Measurements from ENCODE around the gene RBP4.
"Not testable (repeated sequence)": the region's sequence is repeated elsewhere in the genome, so short reads cannot be mapped to it uniquely, and the experiment has no call there.

RBP4 gene

DNA sequence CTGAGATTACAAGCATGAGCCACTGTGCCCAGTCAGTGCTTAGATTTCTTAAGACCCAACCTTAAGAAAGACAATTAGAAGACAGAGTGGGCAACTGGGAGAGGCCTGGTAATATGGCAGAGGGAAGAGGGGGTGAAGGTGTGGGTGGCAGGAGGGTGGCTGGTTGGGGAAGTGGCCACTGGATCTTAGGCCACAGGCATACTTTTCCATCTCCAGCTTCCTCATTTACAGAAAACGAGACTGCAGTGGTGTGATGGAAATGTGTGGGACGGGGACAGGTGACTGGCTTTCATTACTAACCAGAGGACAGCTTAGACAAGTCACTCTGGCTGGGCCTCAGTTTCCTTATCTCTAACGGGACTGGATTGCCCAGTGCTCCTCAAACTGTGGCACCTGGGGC lies 35.6 kb downstream of the RBP4 start:
- DNase-seq, result no peak

DNA sequence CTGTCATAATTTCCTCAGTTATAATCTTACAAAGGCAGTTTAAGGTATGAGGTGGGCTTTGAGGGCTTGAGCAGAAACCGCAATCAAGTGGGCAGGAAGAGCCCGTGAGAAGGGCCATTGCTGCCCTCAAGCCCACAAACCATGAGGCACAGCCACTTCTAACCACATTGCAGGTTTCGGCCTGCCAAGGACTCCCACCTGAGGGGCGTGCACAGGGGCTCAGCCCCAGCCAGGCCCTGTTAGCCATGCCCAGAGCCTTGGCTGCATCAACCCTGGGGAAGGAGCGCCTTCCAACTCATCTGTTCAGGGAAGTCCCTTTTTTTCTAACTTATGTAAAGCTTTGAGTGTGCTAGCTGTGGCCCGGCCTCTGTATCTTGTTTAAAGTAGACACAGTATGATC lies 40.5 kb downstream of the RBP4 start:
- no peak for DNase-seq

DNA sequence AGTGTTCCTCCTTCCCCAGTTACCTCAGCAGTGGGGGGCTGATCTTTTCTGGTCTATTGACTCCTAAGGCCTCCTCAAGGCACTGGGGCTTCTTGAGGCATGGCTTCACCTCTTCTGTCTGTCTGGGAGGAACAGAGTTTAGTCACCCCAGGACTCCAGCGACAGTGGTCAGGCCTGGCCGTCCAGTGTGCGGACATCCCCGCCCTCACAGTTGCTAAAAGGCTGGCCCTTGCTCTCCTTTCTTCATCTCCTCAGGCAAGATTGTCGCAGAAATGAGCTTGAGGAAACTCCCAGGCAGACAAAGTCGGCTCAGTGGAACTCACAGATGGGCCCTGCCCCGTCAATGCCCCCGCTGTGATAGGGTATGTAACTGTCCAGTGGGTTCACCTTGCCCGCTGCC lies 41.5 kb downstream of the RBP4 start:
- DNase-seq, result no peak

DNA sequence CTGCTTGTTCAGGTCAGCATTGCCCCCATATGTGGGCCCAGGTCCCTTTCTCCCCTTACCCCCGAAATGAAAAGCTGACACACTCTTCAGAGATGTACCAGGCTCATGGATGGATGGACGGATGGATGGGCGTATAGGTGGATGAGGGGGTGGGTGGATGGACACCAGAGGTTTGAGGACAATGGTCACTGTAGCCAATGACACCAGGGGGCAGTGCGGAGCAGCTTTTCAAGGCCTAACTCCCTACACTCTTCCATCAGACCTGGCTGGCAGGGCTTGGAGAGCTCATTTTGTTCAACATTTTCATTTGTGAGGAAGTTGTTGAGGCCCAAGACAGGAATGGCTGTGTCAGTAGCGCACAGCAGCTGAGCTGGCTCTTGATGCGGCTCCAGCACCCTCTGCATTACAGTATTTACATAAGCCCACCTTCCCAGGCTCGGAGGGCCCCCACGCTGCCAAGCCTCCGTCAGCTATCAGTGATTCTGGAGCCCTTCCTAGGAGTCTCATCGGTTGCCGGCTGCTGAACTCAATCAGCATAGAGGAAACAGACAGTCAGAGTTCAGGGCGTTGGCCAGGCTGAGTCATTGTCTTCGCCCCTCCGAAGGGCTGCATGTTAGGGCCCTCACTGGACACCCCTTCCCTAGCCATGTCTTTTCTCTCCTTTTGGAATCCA lies 46.1 kb downstream of the RBP4 start:
- peak; percentile 59 to 76 for DNase-seq

DNA sequence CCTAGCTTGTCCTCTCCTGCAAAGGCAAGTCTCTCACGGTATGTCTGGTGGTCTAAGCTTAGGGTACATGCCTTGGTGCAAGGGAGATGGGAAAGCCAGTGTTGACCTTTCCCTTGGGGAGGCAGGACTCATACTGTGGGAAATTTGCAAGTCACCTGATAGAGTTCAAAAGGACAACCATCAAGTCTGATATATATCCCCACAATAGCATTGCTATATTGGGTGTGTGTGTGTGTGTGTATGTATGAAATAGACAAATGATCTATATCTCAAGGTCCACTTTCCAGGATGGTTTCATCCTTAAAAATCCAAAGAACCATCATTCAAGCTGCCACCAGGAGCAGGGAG lies 46.7 kb downstream of the RBP4 start:
- no peak for DNase-seq

DNA sequence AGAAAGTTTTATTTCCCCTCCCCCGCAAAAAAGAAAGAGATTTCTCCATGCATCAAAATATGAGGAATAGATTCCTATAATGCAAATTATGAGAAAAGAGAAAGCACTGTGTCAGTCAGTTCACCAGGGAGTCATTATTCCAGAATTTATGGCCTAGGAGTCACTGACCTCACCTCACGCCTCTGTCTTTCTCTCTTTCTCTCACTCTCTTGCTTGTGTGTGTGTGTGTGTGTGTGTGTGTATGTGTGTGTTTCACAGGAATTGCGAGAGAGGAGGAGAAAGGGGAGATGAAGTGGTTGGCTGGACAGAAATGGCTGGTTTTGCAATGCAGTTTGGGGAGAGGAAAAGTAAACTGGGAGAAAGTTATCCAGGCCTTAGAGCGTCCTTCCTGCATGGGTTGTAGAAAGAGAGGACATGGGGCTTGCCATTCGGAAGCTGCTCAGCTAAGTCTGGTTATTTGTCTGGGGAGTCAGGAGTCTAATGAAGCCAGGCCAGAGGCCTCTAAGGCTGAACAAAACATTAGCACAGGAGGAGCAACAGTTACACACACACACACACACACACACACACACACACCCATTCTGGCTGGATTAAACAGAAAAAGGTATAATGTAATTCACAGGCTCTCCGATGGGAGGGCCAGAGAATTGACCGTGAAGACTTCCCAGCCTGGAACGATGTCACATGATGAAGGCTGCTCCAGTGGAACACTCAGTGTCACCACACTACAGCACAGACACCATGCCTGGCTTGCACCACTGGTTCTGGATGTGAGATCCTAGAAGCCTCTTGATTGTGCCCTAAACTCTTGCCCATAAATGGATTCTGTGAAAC lies 47.3 kb downstream of the RBP4 start:
- no peak for DNase-seq

DNA sequence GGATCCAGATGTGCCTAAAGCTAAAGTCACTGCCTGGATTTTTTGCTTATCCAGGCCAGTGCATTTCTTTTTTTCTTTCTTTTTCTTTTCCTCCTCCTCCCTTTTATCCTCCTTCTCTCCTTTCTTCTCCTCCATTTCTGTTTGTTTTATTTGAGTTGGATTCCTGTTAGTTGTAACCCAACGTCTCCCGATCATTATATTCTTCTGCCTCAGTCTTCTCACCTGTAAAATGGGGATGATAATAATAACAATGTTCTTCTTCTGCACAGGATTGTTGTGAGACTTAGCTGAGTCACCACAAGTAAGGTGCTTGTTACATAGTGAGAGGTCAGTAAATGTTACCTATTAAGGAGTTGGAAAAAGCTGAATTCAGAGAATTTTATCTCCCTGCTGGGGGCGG lies 48.3 kb downstream of the RBP4 start:
- no peak for DNase-seq

DNA sequence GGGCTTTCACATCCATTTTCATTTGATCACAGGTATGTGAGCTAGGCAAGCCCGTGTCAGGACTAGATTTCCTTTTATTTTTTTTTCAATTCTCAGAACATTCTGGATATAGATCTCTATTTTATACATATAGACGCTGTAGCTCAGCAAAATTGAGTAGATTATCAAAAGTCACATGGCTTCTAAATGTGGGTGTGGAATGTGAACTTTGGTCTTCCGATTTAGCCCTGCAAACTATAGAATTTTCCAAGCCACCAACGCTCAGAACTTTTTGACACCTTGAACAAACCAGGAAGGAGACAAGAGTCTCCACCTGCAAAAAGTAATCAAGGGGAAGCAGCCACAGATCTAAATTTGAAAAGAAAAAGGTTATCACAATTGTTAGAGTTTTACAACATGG lies 50.4 kb downstream of the RBP4 start:
- no peak for DNase-seq

DNA sequence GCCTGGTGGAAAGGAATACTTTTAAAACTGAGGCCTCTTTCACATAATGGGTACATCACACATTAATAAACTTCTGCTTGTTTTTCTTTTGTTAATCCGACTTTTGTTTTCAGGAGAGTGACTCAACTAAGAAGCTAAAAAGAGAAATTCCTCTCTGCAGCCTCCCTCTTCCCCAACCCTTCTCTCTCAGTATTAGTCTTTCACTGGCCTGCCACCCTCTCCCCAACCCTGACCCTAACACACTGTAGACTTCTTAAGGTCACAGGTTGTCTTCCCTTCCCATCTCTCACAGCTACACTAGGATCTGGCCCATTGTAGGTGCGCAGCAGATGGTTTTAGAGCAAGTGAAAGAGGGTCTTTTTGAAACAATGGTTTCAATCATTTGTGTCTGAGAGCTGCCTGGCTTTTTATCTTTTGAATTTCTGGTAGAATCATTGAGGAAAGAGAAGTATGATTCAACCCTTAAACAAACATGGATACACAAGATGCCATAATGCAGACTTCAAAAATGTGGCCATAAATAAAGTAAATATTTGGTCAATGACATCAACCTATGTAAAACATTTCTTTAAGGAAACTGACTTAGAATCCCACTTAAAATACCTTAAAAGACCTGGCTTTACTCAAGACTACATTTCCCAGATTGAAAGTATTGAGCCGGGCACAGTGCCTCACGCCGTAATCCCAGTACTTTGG lies 52.5 kb downstream of the RBP4 start:
- DNase-seq, result no peak

DNA sequence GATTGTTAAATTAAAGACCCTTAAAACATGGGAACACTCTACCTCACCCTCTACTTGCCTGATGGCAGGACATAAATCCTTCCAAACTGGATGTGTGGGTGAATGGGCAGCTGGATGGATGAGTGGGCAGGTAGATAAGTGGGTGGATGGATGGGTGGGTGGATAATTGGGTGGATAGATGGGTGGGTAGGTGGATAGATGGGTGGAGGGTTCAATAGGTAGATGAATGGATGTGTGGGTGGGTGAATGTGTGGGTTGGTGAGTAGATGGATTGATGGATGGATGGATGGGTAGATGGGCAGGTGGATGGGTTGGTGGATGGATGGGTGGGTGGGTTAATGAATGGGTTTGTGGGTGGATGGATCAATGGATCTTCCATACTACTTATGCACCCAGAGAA lies 53.5 kb downstream of the RBP4 start:
- DNase-seq, result no peak

DNA sequence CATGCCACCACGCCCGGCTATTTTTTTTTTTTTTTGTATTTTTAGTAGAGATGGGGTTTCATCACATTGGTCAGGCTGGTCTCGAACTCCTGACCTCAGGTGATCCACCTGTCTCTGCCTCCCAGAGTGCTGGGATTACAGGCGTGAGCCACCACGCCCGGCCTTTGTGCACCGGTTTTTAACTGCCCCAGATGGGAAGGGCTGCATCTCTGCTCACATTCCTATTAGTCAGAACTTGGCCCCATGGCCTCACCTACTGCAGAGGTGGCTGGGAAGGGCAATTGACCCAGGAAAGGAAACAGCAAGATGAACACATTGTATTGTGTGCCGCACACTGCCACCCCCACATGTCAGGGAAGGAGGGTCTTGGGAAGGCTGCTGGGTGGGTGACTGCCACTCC lies 54.0 kb downstream of the RBP4 start:
- DNase-seq, result not testable (repeated sequence)

DNA sequence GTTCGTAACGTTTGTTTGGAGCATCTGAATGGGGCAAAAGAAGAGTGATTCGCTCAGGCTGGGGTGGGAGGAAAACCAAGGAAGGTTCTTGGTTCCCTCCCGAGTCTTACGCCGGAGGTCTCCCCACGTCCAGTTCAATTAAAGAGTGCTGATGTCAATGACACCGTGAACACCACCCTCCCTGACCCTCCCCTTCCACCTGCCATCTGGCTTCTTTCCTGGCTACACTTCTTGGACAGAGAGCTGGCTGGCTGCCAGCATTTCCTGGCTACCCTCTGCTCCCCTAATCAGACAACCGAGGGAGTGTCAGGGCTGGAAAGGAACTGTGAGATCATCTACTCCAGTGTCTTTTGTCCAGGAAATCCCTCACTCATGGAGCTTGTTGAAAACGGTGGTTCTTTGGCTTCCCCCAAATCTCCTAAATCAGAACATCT lies 58.7 kb downstream of the RBP4 start:
- DNase-seq, result peak; percentile 46 to 52
